Effector CD4-positive, alpha-beta T cell (primary cell): ENCODE results near the gene ANKRD61. TPM values are rescaled to one million over a fixed set of nuclear protein-coding genes. Genes with fewer than 3 reads are reported as not detected.
"Not testable (repeated sequence)": the region's sequence is repeated elsewhere in the genome, so short reads cannot be mapped to it uniquely, and the experiment has no call there.

Experiments
- DNase-seq: peaks from one replicate; pipeline ENCODE4 v3.0.0-alpha.2; 2020
- total RNA-seq: gene quantifications from one replicate; lab custom pipeline; 2026; lab: John Stamatoyannopoulos, UW

Gene ANKRD61
- not detected for total RNA-seq

GRCh38 chr7:6030988-6031387 lies at the start of gene ANKRD61:
TSS of gene ANKRD61 (plus strand) at chr7:6031376. CDS start at chr7:6031376, 0 bp downstream.
- no peak for DNase-seq

GRCh38 chr7:5987061-5987460 lies 44.1 kb upstream of the ANKRD61 start:
- not testable (repeated sequence) for DNase-seq

- DNase-seq: peak; percentile 46
These were observed 33.9 kb upstream of the ANKRD61 start for GRCh38 chr7:5997210-5997808.

GRCh38 chr7:6007386-6007785 lies 23.8 kb upstream of the ANKRD61 start:
- no peak for DNase-seq

- DNase-seq: not testable (repeated sequence)
These were observed 23.2 kb upstream of the ANKRD61 start for GRCh38 chr7:6007835-6008590.

- DNase-seq: peak; percentile 96
These were observed 22.2 kb upstream of the ANKRD61 start, which contains the start of the genes AIMP2 and PMS2 for GRCh38 chr7:6008668-6009611. TSS of gene AIMP2 (plus strand) at chr7:6009272. CDS start at chr7:6009364, 92 bp downstream. TSS of gene PMS2 (minus strand) at chr7:6009049. CDS start at chr7:6009019, 30 bp downstream.

- not testable (repeated sequence) for DNase-seq
These were observed 20.8 kb upstream of the ANKRD61 start for GRCh38 chr7:6010370-6010769.

- no peak for DNase-seq
These were observed 19.6 kb upstream of the ANKRD61 start for GRCh38 chr7:6011541-6011940.

GRCh38 chr7:6012355-6013104 lies 18.6 kb upstream of the ANKRD61 start:
- DNase-seq: no peak

- DNase-seq: no peak
These were observed 15.1 kb upstream of the ANKRD61 start for GRCh38 chr7:6015917-6016652.

GRCh38 chr7:6016653-6016966 lies 14.6 kb upstream of the ANKRD61 start:
- DNase-seq: no peak

GRCh38 chr7:6020371-6021286 lies 10.5 kb upstream of the ANKRD61 start:
- no peak for DNase-seq

- no peak for DNase-seq
These were observed 8.5 kb upstream of the ANKRD61 start for GRCh38 chr7:6022707-6023106.

- no peak for DNase-seq
These were observed 7.2 kb upstream of the ANKRD61 start for GRCh38 chr7:6023974-6024435.

- peak; percentile 55 for DNase-seq
These were observed 5.0 kb upstream of the ANKRD61 start for GRCh38 chr7:6026011-6026819.

GRCh38 chr7:6026820-6027311 lies 4.3 kb upstream of the ANKRD61 start:
- DNase-seq: no peak

GRCh38 chr7:6027806-6028365 lies 3.3 kb upstream of the ANKRD61 start:
- no peak for DNase-seq

GRCh38 chr7:6028563-6028962 lies 2.6 kb upstream of the ANKRD61 start:
- DNase-seq: no peak

GRCh38 chr7:6031567-6031966 lies 391 bp downstream of the ANKRD61 start:
- no peak for DNase-seq
